ENCODE results near the gene UNC5CL. TPM values are rescaled to one million over a fixed set of nuclear protein-coding genes. Genes with fewer than 3 reads are reported as not detected.
"Not testable (repeated sequence)": the region's sequence is repeated elsewhere in the genome, so short reads cannot be mapped to it uniquely, and the experiment has no call there.

The UNC5CL gene
- total RNA-seq, 1 experiment from 2014 or later, result 2.2 TPM

- no peaks in the 10 kb centered on the region for H3K9me3 ChIP-seq (ENCODE audit: control insufficient read depth in 1 of 2, insufficient read depth in 1 of 2, low read depth in 1 of 2, low read length in 2 of 2)
- no peak overlapping the region for H3K27ac ChIP-seq (ENCODE audit: low read depth, low read length)
- ATAC-seq, result no peak
- H3K27me3 ChIP-seq (ENCODE audit: insufficient read depth, low read length), result no peaks in the 10 kb centered on the region
- BruUV-seq (replicated peaks), result no TSS peak
- H3K4me3 ChIP-seq (replicated peaks in 1 of 2; ENCODE audit: low read depth in 1 of 2, low read length in 2 of 2), result no peak overlapping the region
- H3K36me3 ChIP-seq (ENCODE audit: control insufficient read depth in 1 of 2, insufficient read depth in 2 of 2, low read length in 2 of 2), result no peaks in the 10 kb centered on the region
- ChIA-PET RAD21 (ENCODE audit: low non-redundant PET in 1 of 2, low total read pairs in 2 of 2, uncharacterized antibody in 2 of 2, unreplicated experiment in 2 of 2) (no interaction called here), POLR2A (no interaction called here), CTCF (no interaction called here)
- TF ChIP-seq CEBPB (IDR thresholded peaks at IDR 0.05; ENCODE audit: low read depth), result no peak
- TF ChIP-seq ELF1 (IDR thresholded peaks at IDR 0.05; ENCODE audit: borderline replicate concordance, low read depth), result no peak
- TF ChIP-seq CTCF (IDR thresholded peaks at IDR 0.05 in 2 of 3, conservative IDR thresholded peaks at IDR 0.05 in 1 of 3; ENCODE audit: borderline replicate concordance in 1 of 3, insufficient read depth in 1 of 3, low read depth in 2 of 3, low read length in 2 of 3), result no peak
- no peak overlapping the region for H3K4me2 ChIP-seq (ENCODE audit: low read length)
- H3K4me1 ChIP-seq (ENCODE audit: control insufficient read depth in 1 of 2, insufficient read depth in 2 of 2, low read length in 2 of 2), result peaks cover 12% of the 10 kb centered on the region in 2 experiments
- H2AFZ ChIP-seq (ENCODE audit: low read depth, low read length, poor library complexity, severe bottlenecking), result no peak overlapping the region
- no peaks in the 10 kb centered on the region for H4K20me1 ChIP-seq (ENCODE audit: insufficient read depth)
- intact Hi-C loops (cut with micrococcal nuclease), result no loop called here
- no peak overlapping the region for H3K9ac ChIP-seq (ENCODE audit: low read length)
- DNase-seq (ENCODE audit: low read depth, low spot score), result no peak
- H3K79me2 ChIP-seq (ENCODE audit: insufficient read depth, low read length), result no peaks in the 10 kb centered on the region
- H3K9me2 ChIP-seq (ENCODE audit: insufficient read depth), result no peaks in the 10 kb centered on the region
Measured at GRCh38 chr6:41017663-41018062, 21.4 kb downstream of the UNC5CL start.

GRCh38 chr6:41015860-41016259, 23.2 kb downstream of the UNC5CL start:
- DNase-seq (ENCODE audit: low read depth, low spot score); H2AFZ ChIP-seq (ENCODE audit: low read depth, low read length, poor library complexity, severe bottlenecking); H3K36me3 ChIP-seq (ENCODE audit: control insufficient read depth in 1 of 2, insufficient read depth in 2 of 2, low read length in 2 of 2); H3K27ac ChIP-seq (ENCODE audit: low read depth, low read length); H3K4me1 ChIP-seq (ENCODE audit: control insufficient read depth in 1 of 2, insufficient read depth in 2 of 2, low read length in 2 of 2); H3K79me2 ChIP-seq (ENCODE audit: insufficient read depth, low read length); H3K9me2 ChIP-seq (ENCODE audit: insufficient read depth); H4K20me1 ChIP-seq (ENCODE audit: insufficient read depth); RAD21 ChIA-PET (ENCODE audit: low non-redundant PET in 1 of 2, low total read pairs in 2 of 2, uncharacterized antibody in 2 of 2, unreplicated experiment in 2 of 2); BruUV-seq (replicated peaks); CTCF ChIA-PET; H3K27me3 ChIP-seq (ENCODE audit: insufficient read depth, low read length); H3K4me2 ChIP-seq (ENCODE audit: low read length); POLR2A ChIA-PET; ATAC-seq; H3K4me3 ChIP-seq (replicated peaks in 1 of 2; ENCODE audit: low read depth in 1 of 2, low read length in 2 of 2); H3K9ac ChIP-seq (ENCODE audit: low read length); H3K9me3 ChIP-seq (ENCODE audit: control insufficient read depth in 1 of 2, insufficient read depth in 1 of 2, low read depth in 1 of 2, low read length in 2 of 2); intact Hi-C loops (cut with micrococcal nuclease): not testable (repeated sequence)
